H1 (cell line): ENCODE data around the gene NUP205. TPM values are rescaled to one million over a fixed set of nuclear protein-coding genes. Genes with fewer than 3 reads are reported as not detected.
A peak's percentile ranks its signal among the peaks of the same experiment; 100 is the strongest.

Source experiments
- TAF7 ChIP-seq: optimal IDR thresholded peaks from 2 replicates; pipeline ENCODE3; 2011; ENCODE audit warnings: low read depth, mild to moderate bottlenecking, inconsistent platforms, low read length, moderate library complexity, borderline replicate concordance
- polyA plus RNA-seq, 7 experiments: library from polyadenylated mRNA; depleted of rRNA in 3 of 7; stranded (reverse) in 5 of 7; unstranded in 2 of 7; fragments of >200 nt in 5 of 7; fragments of 200-250 nt in 2 of 7; gene quantifications; 1 replicate in 5 of 7; 2 replicates in 1 of 7; 4 replicates in 1 of 7; pipeline versions ENCODE4 v1.2.1 to v1.2.3, GENCODE V29; 2011 to 2013; ENCODE audit warnings: missing spikeins in 2 of 7, mixed read lengths in 2 of 7
- total RNA-seq: library from RNA; stranded (reverse); fragmentation: NEBNext Ultra II Directional; extraction: Animal tissue kit (Norgen Biotek cat#: 25700); gene quantifications from 2 replicates; pipeline ENCODE4 v1.2.1, GENCODE V29; 2021
- TF ChIP-seq, protein P1 (sequence below): fragments of 300-600 bp; sonication (generic); IDR thresholded peaks from 2 replicates; pipeline ENCODE4 v1.7.1; 2012; ENCODE audit warnings: low read length, moderate library complexity, mild to moderate bottlenecking, inconsistent platforms; ENCODE audit not compliant: insufficient replicate concordance

NUP205 gene
- total and polyA plus RNA-seq, 2 of the 8 experiments (the other 6 are each of a cell fraction or from before 2014, with no cell fraction given) = 148 to 216 TPM

DNA sequence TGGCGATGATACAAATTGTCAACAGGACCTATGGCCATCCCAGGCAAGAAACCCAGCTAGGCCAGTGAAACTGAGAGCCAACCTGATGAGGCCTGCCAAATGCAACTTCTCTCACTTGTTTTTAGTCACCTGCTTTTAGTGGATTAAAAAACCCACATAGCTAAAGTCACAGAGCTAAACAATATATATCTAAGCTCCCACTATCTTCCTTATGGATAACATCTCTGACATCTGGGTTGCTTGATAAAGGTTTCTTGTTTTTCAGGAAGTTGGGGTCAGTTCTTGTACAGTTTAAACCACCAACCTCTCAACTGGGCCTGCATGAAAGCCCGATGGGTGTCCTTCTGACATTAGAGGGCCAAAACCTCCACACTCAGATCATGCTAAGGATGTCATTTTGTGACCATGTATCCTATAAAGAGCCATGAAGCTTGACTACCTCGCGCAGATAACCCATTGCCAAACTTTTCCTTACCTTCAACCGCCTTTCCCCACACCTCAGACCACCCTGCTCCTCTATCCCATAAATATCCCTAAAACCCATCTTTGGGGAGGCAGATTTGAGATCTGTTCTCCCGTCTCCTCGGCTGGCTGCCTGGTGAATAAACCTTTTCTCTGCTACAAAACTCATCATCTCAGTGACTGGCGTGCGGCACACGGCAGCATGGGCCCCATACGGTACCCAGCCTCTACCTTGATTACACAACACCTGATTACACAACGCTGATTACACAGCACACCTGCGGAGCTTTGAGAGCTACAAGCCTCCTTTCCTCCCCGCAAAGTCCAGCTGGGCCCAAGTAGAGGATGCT is 103.8 kb downstream of the NUP205 start (continued):
- TF ChIP-seq, protein P1, sequence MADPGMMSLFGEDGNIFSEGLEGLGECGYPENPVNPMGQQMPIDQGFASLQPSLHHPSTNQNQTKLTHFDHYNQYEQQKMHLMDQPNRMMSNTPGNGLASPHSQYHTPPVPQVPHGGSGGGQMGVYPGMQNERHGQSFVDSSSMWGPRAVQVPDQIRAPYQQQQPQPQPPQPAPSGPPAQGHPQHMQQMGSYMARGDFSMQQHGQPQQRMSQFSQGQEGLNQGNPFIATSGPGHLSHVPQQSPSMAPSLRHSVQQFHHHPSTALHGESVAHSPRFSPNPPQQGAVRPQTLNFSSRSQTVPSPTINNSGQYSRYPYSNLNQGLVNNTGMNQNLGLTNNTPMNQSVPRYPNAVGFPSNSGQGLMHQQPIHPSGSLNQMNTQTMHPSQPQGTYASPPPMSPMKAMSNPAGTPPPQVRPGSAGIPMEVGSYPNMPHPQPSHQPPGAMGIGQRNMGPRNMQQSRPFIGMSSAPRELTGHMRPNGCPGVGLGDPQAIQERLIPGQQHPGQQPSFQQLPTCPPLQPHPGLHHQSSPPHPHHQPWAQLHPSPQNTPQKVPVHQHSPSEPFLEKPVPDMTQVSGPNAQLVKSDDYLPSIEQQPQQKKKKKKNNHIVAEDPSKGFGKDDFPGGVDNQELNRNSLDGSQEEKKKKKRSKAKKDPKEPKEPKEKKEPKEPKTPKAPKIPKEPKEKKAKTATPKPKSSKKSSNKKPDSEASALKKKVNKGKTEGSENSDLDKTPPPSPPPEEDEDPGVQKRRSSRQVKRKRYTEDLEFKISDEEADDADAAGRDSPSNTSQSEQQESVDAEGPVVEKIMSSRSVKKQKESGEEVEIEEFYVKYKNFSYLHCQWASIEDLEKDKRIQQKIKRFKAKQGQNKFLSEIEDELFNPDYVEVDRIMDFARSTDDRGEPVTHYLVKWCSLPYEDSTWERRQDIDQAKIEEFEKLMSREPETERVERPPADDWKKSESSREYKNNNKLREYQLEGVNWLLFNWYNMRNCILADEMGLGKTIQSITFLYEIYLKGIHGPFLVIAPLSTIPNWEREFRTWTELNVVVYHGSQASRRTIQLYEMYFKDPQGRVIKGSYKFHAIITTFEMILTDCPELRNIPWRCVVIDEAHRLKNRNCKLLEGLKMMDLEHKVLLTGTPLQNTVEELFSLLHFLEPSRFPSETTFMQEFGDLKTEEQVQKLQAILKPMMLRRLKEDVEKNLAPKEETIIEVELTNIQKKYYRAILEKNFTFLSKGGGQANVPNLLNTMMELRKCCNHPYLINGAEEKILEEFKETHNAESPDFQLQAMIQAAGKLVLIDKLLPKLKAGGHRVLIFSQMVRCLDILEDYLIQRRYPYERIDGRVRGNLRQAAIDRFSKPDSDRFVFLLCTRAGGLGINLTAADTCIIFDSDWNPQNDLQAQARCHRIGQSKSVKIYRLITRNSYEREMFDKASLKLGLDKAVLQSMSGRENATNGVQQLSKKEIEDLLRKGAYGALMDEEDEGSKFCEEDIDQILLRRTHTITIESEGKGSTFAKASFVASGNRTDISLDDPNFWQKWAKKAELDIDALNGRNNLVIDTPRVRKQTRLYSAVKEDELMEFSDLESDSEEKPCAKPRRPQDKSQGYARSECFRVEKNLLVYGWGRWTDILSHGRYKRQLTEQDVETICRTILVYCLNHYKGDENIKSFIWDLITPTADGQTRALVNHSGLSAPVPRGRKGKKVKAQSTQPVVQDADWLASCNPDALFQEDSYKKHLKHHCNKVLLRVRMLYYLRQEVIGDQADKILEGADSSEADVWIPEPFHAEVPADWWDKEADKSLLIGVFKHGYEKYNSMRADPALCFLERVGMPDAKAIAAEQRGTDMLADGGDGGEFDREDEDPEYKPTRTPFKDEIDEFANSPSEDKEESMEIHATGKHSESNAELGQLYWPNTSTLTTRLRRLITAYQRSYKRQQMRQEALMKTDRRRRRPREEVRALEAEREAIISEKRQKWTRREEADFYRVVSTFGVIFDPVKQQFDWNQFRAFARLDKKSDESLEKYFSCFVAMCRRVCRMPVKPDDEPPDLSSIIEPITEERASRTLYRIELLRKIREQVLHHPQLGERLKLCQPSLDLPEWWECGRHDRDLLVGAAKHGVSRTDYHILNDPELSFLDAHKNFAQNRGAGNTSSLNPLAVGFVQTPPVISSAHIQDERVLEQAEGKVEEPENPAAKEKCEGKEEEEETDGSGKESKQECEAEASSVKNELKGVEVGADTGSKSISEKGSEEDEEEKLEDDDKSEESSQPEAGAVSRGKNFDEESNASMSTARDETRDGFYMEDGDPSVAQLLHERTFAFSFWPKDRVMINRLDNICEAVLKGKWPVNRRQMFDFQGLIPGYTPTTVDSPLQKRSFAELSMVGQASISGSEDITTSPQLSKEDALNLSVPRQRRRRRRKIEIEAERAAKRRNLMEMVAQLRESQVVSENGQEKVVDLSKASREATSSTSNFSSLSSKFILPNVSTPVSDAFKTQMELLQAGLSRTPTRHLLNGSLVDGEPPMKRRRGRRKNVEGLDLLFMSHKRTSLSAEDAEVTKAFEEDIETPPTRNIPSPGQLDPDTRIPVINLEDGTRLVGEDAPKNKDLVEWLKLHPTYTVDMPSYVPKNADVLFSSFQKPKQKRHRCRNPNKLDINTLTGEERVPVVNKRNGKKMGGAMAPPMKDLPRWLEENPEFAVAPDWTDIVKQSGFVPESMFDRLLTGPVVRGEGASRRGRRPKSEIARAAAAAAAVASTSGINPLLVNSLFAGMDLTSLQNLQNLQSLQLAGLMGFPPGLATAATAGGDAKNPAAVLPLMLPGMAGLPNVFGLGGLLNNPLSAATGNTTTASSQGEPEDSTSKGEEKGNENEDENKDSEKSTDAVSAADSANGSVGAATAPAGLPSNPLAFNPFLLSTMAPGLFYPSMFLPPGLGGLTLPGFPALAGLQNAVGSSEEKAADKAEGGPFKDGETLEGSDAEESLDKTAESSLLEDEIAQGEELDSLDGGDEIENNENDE = no peak
- peak; percentile 0 for TF ChIP-seq TAF7
